ENCODE data around the gene DLG2.

DLG2 gene

DNA sequence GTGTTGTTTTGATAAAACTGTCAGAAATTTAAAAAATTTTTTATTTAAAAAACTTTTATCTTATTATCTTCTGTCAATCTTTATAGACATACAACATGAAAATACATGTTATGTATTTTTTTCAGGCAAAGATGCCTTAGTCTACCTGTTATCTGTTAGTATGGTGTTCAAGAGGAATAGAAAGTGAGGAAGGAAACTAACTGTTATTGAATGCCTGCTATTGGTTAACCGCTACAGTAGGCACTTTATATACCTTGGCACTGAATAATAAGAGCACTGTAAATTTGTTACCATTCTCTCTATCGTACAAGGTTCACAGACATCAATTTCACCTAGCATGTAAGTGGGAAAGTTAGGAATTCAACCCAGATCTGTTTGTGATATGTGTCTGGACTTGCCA is 2068.9 kb downstream of the DLG2 start:
- DNase-seq (ENCODE audit: low read depth in 2 of 3, low spot score in 1 of 3): no peak

DNA sequence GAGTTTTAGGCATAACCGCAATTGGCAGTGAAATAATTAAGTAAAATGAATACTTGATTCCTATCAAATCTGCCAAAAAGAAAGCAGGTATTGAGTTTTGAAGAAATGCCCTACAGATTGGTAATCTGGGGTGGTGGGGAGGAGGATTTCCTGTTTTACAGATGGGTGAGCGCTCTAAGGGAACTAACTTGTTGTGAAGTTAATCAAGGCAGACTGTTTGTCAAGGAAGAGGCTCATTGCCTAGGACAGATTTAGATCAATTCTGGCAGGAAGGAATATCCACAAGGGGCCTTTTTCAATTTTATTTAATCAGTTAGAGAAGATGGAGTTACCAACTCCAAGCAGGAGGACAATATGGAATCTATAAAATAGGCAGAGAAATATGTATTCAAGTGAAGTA is 2069.5 kb downstream of the DLG2 start:
- no peak for DNase-seq (ENCODE audit: low read depth in 2 of 3, low spot score in 1 of 3)

DNA sequence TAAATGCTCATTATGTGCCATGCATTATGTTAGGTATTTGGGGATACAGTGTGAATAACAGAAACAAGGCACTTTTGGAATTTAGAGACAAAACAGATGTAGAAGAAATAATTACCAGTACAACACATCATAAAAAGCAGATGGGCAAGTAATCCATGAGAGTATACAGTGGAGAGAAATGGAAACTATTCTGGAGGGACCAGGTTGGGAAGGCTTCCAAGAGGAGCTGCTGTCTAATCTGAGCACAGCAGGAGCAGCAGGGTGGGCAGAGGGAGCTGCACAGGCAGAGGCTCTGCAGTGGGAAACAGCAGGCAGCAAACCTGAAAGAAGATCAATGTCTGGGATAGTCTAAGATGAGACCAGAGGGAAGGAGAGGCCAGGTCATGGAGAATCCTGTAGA is 2072.3 kb downstream of the DLG2 start:
- DNase-seq (ENCODE audit: low read depth in 2 of 3, low spot score in 1 of 3): no peak

DNA sequence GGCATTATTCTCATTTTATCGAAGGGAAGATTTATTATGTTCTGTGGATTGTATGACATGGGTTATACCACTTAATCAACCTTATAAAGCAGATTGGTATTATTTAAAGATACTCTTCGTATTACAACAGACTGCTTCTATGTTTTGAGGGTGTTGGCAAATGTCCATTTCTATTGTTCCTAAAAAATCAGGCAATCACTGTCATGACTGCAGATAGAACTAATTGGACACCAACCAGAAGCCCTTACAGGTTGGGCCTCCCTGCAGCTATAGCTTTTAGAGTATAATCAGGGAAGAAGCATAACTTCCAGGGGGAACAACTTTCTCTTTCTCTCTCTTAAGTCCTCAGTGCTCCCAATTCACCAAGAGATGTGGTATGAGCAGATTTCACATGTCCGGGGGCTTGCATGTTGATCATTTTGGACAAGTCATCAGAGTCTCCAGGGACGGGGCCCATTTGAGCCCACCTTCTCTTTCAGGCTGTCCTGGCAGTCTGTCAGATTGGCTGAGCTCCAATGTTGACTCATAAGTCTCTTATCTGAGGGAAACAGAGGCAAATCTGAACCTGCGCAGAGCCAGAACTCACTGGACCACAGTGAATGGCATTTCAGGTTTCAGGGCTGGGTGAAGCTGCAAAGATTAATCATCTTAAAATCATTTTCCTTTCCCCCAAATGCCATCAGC is 2077.0 kb downstream of the DLG2 start:
- no peak for DNase-seq (ENCODE audit: low read depth in 2 of 3, low spot score in 1 of 3)

DNA sequence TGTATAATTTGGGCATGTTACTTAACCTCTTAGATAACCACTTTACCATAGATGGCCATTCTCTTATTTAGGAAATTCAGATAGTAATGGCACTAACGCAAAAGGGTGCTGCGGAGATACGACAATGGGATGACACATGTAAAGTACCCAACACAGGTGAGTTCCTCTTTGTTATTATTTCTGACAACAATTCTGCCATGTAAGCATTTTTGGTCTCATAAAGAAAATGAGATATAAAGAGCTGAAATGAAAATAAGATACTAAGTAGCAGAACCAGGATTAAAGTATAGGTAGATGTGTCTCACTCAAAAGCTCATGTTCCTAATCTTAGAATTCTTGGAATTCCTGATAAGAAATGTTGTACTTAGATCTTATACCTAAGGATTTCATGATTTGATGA is 2080.8 kb downstream of the DLG2 start:
- DNase-seq (ENCODE audit: low read depth in 2 of 3, low spot score in 1 of 3): no peak

DNA sequence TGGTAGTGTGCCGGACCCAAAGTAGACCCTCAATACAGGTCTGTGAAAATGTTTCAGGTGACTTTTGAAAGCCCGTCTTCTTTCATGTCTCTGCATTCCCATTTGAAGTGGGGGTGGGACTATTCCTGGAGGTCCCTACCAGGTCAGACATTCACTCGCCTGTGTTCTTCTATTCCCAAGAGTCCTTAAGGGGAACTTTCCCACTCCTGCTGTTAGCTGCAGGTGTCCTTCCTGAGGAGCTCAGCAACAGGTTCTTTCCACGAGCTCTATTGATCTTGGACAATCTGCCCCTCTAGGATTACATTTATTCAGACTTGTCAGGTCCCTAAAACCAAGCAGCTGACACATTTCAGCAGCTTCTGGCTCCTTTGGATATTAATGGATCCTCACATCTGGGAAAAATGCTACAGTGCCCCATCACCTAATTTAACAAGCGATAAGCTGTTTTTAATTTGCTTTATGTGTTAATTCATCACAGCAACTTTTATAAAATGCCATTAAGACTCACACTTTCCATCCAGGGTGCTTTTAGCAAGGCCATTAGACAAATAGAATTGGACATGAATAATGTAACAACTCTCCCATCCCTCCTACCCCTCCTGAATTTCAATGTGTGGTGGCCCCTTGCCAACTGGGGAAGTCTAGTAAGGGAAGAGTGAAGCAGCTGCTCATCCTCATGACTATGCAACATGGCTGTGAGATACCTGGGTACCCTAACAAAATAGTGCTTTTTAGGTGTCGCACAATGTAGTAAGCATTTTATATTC is 2081.5 kb downstream of the DLG2 start:
- no peak for DNase-seq (ENCODE audit: low read depth in 2 of 3, low spot score in 1 of 3)

DNA sequence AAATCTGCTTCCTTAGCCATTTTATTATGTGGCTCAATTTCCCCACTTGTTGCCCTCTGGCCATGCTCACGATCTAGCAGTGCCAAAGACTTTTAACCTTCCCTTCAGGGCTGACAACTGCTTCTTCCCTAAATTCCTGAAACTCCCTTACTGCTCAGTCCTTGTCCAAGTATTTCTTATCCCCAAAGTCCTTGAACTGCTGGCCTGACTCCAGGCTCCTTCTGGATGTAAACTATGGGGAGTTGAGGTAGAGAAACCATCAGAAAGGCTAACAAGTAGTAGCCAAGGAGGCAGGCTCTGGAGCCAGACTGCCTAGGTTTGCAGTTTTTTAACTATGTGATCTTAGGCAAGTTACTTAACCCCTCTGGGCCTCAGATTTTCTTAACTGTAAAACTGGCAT is 2082.3 kb downstream of the DLG2 start:
- no peak for DNase-seq (ENCODE audit: low read depth in 2 of 3, low spot score in 1 of 3)

DNA sequence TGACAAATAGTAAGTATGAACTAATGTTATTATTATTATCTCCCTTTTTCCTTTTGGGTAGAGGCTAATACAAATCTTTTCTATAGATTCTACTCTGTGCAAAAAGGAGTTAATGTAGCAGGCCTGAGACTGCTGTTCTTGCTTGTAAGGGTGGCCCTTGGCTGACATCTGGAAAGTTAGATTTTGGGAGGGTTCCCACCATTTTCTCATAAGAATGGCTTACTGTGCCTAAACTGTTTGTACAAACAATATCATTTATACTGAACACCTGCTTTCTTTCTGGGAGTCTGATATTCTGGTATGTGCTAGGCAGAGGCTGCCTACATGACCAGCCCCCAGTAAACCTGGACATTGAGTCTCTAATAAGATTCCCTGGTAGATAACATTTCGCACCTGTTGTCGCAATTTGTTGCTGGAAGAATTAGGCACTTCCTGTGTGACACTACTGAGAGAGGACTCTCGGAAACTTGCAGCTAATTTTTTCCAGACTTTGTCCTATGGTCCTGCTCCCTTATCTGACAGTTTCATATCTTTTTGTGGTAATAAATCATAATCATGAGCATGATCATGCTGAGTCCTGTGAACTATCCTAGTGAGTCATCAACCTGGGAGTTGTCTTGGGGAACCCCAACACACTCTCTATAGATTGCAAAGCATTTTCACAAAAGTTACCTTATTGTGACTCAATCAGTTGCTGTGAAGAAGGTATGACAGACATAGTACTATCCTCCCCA is 2083.3 kb downstream of the DLG2 start:
- DNase-seq (ENCODE audit: low read depth in 2 of 3, low spot score in 1 of 3): no peak

DNA sequence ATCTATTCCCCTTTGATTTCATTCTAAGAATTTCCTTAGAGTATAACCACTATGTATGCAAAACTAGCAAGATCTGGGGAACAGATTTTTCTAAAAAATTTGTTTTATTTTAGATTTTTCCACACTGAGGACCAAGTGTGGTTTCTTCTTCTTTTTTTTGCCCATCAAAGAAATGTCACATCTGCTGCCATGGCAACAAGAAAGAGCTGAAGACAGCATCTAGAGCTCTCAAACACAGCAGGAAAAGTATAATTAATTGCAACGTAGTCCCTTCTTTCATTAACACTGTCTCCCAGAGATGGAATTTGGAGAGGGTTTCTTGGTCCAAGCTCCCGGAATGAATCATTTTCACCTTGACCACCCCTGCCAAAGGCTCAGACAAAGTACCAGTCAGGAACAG is 2084.3 kb downstream of the DLG2 start:
- DNase-seq (ENCODE audit: low read depth in 2 of 3, low spot score in 1 of 3): no peak

DNA sequence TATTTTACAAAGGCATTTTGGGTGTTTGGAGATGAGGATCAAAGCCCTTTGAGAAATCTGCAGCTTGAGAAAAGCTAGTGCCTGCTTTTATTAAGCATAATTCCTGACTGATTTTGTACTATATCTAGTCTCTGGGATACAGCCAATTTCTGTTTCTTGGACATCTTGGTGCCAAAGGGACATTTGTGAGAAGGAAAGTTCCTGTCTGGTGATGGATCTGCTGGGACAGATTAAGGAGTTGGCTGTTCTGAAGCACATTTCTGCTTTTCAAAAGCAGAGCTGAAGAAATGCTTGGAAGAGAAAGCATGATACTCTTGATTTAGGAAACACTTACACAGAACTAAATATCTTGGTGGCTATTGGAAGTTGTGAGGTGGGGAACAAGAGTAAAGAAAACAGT is 2086.4 kb downstream of the DLG2 start:
- DNase-seq (ENCODE audit: low read depth in 2 of 3, low spot score in 1 of 3): no peak

DNA sequence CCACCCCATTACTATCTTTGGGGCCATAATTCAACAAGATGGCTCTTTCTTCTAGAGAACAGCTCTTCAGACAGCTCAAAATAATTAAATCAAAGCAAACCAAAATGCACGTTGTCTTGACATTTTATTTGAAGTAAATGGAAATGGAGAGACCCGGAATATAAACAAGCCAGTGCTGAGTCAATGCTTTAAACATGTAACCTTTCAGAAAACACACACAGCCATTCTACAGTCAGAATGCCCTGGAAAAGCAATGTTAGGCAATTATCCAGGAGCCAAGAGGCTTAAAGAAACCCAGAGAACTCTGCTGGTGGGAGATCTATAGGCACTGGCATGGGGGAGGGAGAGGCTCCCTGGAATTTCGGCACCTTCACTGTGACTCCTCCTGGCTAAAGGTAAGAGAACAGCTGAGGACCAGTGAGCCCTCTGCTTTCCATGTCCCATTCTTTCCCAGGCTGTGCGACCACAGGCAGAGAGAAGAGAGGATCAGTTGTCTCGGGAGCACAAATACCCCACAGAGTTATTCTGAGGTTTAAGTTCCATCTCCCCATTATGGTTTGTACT is 2086.9 kb downstream of the DLG2 start:
- DNase-seq (ENCODE audit: low read depth in 2 of 3, low spot score in 1 of 3): no peak

DNA sequence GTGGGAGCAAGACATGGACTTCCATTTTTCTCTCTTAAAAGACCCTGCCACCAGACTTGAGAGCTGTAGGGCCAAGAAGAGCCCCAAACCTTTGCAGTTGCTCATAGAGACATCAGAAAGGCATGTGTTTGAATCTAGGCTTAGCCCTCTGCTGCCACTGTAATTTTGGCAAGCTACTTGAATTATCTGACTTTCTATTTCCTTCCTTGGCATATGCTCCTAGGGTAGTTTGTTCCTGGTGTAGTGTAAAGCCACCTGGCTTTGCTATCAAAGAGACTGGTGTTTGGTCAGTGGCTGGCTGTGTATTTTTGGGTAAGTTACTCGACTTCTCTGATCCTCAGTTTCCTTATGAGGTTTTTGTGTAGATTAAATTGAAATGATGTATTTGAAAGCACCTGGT is 2088.9 kb downstream of the DLG2 start:
- DNase-seq (ENCODE audit: low read depth in 2 of 3, low spot score in 1 of 3): no peak

DNA sequence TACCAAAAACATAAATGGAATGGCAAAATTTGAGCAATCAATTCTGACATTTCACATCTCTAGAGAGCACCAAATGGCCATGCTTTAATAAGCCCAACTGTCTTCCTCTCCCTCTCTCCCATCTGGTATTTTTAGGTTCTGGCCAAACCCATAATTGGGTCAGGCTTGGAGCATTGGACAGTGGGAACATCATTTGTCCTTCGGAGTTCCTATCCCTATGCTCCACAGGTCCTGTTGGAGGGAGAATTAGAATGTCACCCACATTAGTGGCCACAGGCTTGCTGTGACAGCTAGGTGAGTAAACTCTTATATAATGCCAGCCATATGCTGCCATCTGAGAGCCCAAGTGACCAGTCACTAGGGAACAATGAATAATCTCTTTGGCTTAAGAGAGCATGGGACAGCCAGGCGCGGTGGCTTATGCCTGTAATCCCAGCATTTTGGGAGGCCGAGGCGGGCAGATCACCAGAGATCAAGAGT is 2090.0 kb downstream of the DLG2 start:
- DNase-seq (ENCODE audit: low read depth in 2 of 3, low spot score in 1 of 3): no peak

DNA sequence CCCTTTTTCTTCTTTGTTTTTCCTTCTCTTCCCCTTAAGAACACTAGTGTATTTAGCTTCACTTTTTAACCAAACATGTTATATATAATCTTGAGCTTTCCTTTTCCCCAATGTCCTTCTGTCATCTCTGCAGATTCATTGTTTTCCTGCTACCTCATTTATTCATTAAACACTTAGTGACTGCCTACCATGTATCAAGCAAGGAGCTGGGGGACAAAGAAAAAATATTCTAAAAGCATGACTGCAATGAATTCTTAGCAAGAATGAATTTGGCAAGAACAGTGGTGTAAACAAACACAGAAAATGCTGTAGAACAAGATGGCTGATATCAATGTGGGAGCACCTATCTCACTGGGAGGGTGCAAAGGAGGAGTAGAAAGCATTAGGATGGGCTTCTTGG is 2094.0 kb downstream of the DLG2 start:
- DNase-seq (ENCODE audit: low read depth in 2 of 3, low spot score in 1 of 3): no peak

DNA sequence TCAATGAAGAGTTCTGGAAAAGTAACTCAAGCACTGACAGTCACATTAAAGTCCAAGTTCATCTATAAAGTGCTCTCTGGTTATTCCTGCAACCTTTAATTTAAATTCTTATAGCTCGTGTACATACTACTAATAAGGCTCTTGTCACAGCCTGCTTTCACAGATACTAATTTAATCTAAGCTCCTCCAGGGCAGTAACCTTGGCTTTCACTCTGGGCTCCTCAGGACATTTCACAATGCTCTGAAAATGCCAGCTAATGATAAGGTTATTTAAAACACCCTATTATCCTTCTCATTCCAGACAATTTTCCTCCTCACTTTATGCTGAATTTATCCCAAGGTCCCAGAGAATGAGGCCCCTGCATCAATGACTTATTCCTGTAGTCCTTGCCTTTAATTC is 2098.3 kb downstream of the DLG2 start:
- no peak for DNase-seq (ENCODE audit: low read depth in 2 of 3, low spot score in 1 of 3)

DNA sequence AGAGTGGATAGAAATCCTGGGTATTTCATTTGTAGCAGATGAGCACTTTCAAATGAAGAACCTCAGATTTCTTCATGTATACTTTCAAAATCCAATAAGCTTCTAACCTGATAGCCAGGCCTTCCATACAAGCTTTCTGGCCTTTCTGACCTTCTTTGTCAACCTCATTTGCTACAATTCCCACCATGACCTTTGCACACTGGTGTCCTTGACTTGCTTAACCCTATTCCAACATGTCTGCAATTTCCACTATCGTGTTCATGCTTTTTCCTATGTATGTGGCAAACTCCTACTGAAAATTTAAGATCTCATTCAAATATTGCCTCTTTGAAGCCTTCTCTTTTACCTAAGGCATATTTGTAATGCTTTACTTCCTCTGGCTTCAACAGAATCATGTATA is 2098.9 kb downstream of the DLG2 start:
- no peak for DNase-seq (ENCODE audit: low read depth in 2 of 3, low spot score in 1 of 3)

DNA sequence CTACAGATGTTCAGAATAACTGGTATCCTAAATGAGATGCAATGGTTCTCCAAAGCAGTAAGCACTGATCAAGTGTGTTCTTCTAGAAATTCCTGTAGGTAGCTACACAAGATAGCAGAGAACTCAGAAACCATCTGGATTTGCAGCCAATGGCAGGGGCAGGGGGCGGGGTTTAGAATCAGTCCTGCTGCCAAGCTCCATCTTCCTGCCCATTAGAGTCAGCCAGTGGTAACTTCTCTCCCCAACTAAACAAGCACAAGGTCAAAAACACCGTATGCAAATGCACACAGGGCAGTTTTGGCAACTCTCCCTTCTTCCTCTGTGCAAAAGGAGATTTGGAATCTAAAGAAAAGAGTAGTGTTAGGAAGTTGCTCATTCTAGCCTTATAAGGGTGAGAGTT is 2103.5 kb downstream of the DLG2 start:
- no peak for DNase-seq (ENCODE audit: low read depth in 2 of 3, low spot score in 1 of 3)

DNA sequence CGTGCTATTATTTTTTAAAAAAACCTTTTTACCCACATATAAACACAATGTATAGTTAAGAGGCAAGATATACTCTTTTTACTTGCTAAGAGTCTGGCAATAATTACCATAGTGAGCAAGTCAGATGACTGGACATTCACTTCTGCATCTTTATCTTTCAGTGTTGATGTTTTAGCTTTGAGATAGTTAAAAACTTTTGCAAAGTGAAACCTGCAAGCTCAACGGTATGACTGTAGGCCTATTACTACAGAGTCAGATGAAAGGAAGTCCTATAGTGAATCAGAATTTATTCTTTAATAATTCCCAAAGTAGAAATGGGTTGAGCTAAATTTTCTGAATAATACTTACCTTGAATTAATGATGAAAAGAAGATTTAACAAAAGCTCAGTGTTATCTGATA is 2104.2 kb downstream of the DLG2 start:
- no peak for DNase-seq (ENCODE audit: low read depth in 2 of 3, low spot score in 1 of 3)

DNA sequence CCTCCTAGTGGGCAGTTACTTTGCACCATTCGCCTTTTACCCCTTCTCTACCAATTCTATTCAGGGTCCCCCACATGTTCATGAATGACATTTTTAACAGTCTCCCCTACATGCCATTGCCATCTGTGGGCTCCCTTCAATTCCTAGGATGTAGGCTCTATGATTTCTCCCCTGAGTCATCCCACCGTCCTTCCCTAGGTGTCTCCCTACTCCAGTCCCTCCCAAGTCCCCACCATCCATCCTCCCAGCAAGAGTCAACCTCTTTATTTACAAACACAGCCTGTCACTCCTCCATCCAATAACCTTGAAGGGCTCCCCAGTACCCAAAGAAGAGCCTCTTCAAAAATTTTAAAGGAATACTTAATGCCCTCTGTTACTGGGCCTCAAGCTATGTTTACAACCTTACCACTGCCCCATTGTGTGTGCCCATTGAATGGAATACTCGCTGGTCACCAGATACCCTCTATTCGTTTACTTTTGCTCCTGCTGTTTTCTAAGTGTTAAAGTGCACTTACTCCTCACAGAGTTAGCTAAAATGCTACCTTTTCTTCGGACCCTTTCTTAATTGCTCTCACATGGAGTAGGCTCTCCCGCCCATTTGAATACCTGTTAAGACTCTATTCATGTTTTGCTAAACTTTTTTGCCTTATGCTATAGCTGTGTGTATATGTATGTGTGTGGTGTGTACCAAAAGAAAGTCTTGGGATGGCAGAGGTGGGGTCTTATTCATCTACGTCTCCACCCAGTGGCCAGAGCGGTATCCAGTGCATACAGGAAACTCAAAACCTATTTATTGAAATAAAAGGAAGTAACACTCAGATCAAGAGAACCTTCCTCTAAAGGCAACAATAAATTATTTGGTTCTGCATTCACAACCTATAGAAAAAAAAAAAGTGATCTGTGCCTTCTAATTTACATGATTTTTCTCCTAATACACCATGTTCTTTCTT is 2105.2 kb downstream of the DLG2 start:
- no peak for DNase-seq (ENCODE audit: low read depth in 2 of 3, low spot score in 1 of 3)

DNA sequence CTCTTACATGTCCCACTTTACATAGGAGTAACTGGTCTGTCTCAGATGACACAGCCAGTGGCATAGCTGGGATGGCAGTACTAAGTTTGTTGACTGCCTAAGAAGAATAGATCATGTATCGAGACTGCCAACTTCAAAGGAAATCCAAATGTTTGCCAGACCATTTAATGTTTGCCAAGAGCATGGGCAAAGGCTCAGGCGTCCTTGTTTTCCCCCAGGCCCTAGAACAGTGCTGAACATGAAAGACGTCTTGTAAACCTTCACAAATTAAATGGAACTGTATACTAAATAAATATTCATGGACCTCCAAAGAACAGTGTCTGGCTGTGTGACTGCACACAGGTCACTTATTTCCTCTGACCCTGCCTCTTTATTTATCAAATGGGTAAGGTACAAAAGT is 2106.3 kb downstream of the DLG2 start:
- DNase-seq (ENCODE audit: low read depth in 2 of 3, low spot score in 1 of 3): no peak

DNA sequence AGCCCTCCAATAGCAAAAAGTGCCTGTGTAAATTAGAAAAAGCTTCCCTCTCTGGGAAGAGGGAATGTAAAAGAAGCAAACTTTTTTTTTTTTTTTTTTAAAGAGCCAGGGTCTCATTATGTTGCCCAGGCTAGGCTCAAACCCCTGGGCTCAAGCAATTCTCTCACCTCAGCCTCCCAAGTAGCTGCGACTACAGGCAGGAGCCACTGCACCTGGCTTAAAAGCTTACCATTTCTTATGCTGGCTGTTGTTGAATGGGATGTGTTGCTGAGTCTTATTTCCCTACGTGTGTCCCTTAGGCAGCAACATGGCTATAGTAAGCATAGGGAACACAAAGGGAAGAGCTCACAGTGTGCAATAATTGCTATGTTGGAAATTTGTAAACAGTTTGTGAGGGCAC is 2115.5 kb downstream of the DLG2 start:
- no peak for DNase-seq (ENCODE audit: low read depth in 2 of 3, low spot score in 1 of 3)

Measured in stimulated activated CD4-positive, alpha-beta T cell treated with anti-CD3 and anti-CD28 coated beads, Interleukin-12 subunit alpha, Interleukin-12 subunit beta, amount 100 ng/mL, for 48 hours (primary cell).